Neuronal stem cell (in vitro differentiated cells): Measurements from ENCODE around the gene ACAP2.

ENCODE experiments used
- DNase-seq: peaks from one replicate; pipeline ENCODE4 v3.0.0-alpha.2; 2013; ENCODE audit warnings: low spot score
- H2AFZ ChIP-seq: one replicate; pipeline ENCODE4 v1.6.1; 2013; ENCODE audit warnings: mild to moderate bottlenecking, low read length, inconsistent platforms
- H2AK5ac ChIP-seq: 2 replicates; pipeline ENCODE4 v1.6.1; 2013; ENCODE audit warnings: low read depth, mild to moderate bottlenecking, inconsistent platforms, low read length, moderate library complexity, mixed read lengths
- H2BK120ac ChIP-seq: 2 replicates; pipeline ENCODE4 v1.6.1; 2013; ENCODE audit warnings: low read depth, mild to moderate bottlenecking, inconsistent platforms, low read length, moderate library complexity, mixed read lengths
- H2BK12ac ChIP-seq: one replicate; pipeline ENCODE4 v1.6.1; 2013; ENCODE audit warnings: low read length, inconsistent platforms
- H2BK15ac ChIP-seq: 2 replicates; pipeline ENCODE4 v1.6.1; 2013; ENCODE audit warnings: mild to moderate bottlenecking, low read length, inconsistent platforms, mixed read lengths
- H2BK5ac ChIP-seq: one replicate; pipeline ENCODE4 v1.6.1; 2013; ENCODE audit warnings: inconsistent platforms, mild to moderate bottlenecking, low read length, moderate library complexity
- H3K14ac ChIP-seq: one replicate; pipeline ENCODE4 v1.6.1; 2013; ENCODE audit warnings: low read length, inconsistent platforms
- H3K18ac ChIP-seq: 2 replicates; pipeline ENCODE4 v1.6.1; 2013; ENCODE audit warnings: low read length, inconsistent platforms
- H3K23ac ChIP-seq: 2 replicates; pipeline ENCODE4 v1.6.1; 2013; ENCODE audit warnings: low read depth, mild to moderate bottlenecking, mixed read lengths, low read length, inconsistent platforms; ENCODE audit not compliant: poor library complexity
- H3K27ac ChIP-seq: replicated peaks from 3 replicates; pipeline ENCODE4 v1.5.1; 2013; ENCODE audit warnings: low read length, inconsistent platforms
- H3K27me3 ChIP-seq, 3 experiments: 2 replicates each; pipeline ENCODE4 v1.6.1; 2013; ENCODE audit warnings: low read length in 3 of 3, mild to moderate bottlenecking in 2 of 3, inconsistent platforms in 1 of 3, low read depth in 1 of 3, mixed read lengths in 1 of 3, moderate library complexity in 1 of 3; ENCODE audit not compliant: control insufficient read depth in 3 of 3, insufficient read depth in 3 of 3
- H3K36me3 ChIP-seq, 2 donors: replicated peaks in 1 of 2; 2 replicates each; pipeline ENCODE4 v1.6.1; 2013; ENCODE audit warnings: low read length in 2 of 2; ENCODE audit not compliant: control insufficient read depth in 2 of 2, insufficient read depth in 2 of 2
- H3K4ac ChIP-seq: 2 replicates; pipeline ENCODE4 v1.6.1; 2013; ENCODE audit warnings: inconsistent platforms, mild to moderate bottlenecking, low read length, moderate library complexity
- H3K4me1 ChIP-seq, 2 donors: 1 replicate in 1 of 2; 2 replicates in 1 of 2; pipeline ENCODE4 v1.6.1; 2013; ENCODE audit warnings: low read length in 2 of 2, low read depth in 1 of 2; ENCODE audit not compliant: control insufficient read depth in 2 of 2, insufficient read depth in 1 of 2
- H3K4me2 ChIP-seq: one replicate; pipeline ENCODE4 v1.6.1; 2013; ENCODE audit warnings: mild to moderate bottlenecking, low read length, inconsistent platforms; ENCODE audit not compliant: insufficient read depth, poor library complexity, severe bottlenecking
- H3K4me3 ChIP-seq, 2 donors: 2 replicates each; pipeline ENCODE4 v1.5.1; 2013; ENCODE audit warnings: low read length in 2 of 2, mild to moderate bottlenecking in 2 of 2, inconsistent platforms in 1 of 2, moderate library complexity in 1 of 2
- H3K79me1 ChIP-seq: one replicate; pipeline ENCODE4 v1.6.1; 2013; ENCODE audit warnings: low read depth, mild to moderate bottlenecking, inconsistent platforms, low read length, moderate library complexity
- H3K9ac ChIP-seq: one replicate; pipeline ENCODE4 v1.6.1; 2013; ENCODE audit warnings: mild to moderate bottlenecking, low read depth, low read length, inconsistent platforms; ENCODE audit not compliant: poor library complexity
- H3K9me3 ChIP-seq, 2 donors: replicated peaks in 1 of 2; 2 replicates each; pipeline versions ENCODE3 to v1.6.1; 2013; ENCODE audit warnings: low read length in 2 of 2, mild to moderate bottlenecking in 2 of 2, inconsistent platforms in 1 of 2, low read depth in 1 of 2, mixed read lengths in 1 of 2, moderate library complexity in 1 of 2; ENCODE audit not compliant: control insufficient read depth in 2 of 2, insufficient read depth in 1 of 2
- H4K8ac ChIP-seq: one replicate; pipeline ENCODE4 v1.6.1; 2013; ENCODE audit warnings: low read depth, mild to moderate bottlenecking, inconsistent platforms, low read length, moderate library complexity
- H4K91ac ChIP-seq: one replicate; pipeline ENCODE4 v1.6.1; 2013; ENCODE audit warnings: low read length, low read depth, mild to moderate bottlenecking, inconsistent platforms; ENCODE audit not compliant: poor library complexity
- WGBS, 2 donors: extraction: QIAGEN DNeasy Blood & Tissue Kit; methylation state at CpG; one replicate each; pipeline ENCODE4 v1.1.7; 2013; ENCODE audit warnings: missing lambda C conversion rate in 2 of 2, mixed read lengths in 1 of 2; ENCODE audit not compliant: insufficient read length in 2 of 2, insufficient replicate concordance in 1 of 2; ENCODE audit errors: extremely low coverage in 2 of 2; 5-methylcytosine and 5-hydroxymethylcytosine counted together

The ACAP2 gene

GRCh38 chr3:195267096-195267495 lies 175.7 kb downstream of the ACAP2 start:
- Histone ChIP-seq H3K23ac (no peak overlapping the region), H4K91ac (no peak overlapping the region), H3K9me3 (no peaks in the 10 kb centered on the region), H3K14ac (no peak overlapping the region), H4K8ac (no peak overlapping the region), H2BK15ac (no peak overlapping the region), H3K4me1 (peaks cover 7% of the 10 kb centered on the region in 2 donors), H3K4me2 (no peak overlapping the region), H2AK5ac (no peak overlapping the region), H2BK120ac (no peak overlapping the region), H3K36me3 (peaks cover 0 to 30% of the 10 kb centered on the region in 2 donors), H3K18ac (no peak overlapping the region), H2BK5ac (no peak overlapping the region), H2AFZ (no peak overlapping the region), H3K4ac (no peak overlapping the region), H3K79me1 (peaks cover 12% of the 10 kb centered on the region), H3K27me3 (no peaks in the 10 kb centered on the region), H2BK12ac (no peak overlapping the region), H3K4me3 (no peak overlapping the region), H3K9ac (no peak overlapping the region), H3K27ac (no peak overlapping the region)
- DNase-seq, result no peak
- WGBS, 2 donors, result no CpG with 5 or more reads among the region's 3 CpGs

- Histone ChIP-seq H2BK5ac (no peak overlapping the region), H3K14ac (no peak overlapping the region), H2BK12ac (no peak overlapping the region), H3K18ac (no peak overlapping the region), H4K91ac (no peak overlapping the region), H2BK15ac (no peak overlapping the region), H3K9me3 (no peaks in the 10 kb centered on the region), H4K8ac (no peak overlapping the region), H2AK5ac (no peak overlapping the region), H3K4ac (no peak overlapping the region), H3K4me1 (peaks cover 4 to 7% of the 10 kb centered on the region in 2 donors), H2BK120ac (no peak overlapping the region), H3K27ac (no peak overlapping the region), H3K27me3 (no peaks in the 10 kb centered on the region), H3K23ac (no peak overlapping the region), H2AFZ (no peak overlapping the region), H3K79me1 (peaks cover 12% of the 10 kb centered on the region), H3K4me3 (no peak overlapping the region), H3K4me2 (no peak overlapping the region), H3K9ac (no peak overlapping the region), H3K36me3 (peaks cover 0 to 30% of the 10 kb centered on the region in 2 donors)
- WGBS, 2 donors, result no CpG with 5 or more reads among the region's 5 CpGs
- no peak for DNase-seq
Measured at GRCh38 chr3:195266428-195266827, 176.4 kb downstream of the ACAP2 start.

GRCh38 chr3:195265363-195265976 lies 177.3 kb downstream of the ACAP2 start:
- Histone ChIP-seq H3K4ac (no peak overlapping the region), H2BK120ac (no peak overlapping the region), H2AFZ (no peak overlapping the region), H2BK5ac (no peak overlapping the region), H3K79me1 (peaks cover 11% of the 10 kb centered on the region), H3K9ac (no peak overlapping the region), H3K4me3 (no peak overlapping the region), H2AK5ac (no peak overlapping the region), H3K36me3 (peaks cover 0 to 34% of the 10 kb centered on the region in 2 donors), H3K27ac (no peak overlapping the region), H4K8ac (no peak overlapping the region), H3K23ac (no peak overlapping the region), H3K27me3 (no peaks in the 10 kb centered on the region), H3K18ac (no peak overlapping the region), H3K9me3 (no peaks in the 10 kb centered on the region), H3K4me2 (no peak overlapping the region), H2BK15ac (no peak overlapping the region), H2BK12ac (no peak overlapping the region), H4K91ac (no peak overlapping the region), H3K4me1 (peaks cover 5 to 12% of the 10 kb centered on the region in 2 donors), H3K14ac (no peak overlapping the region)
- no peak for DNase-seq
- WGBS, 2 donors, result no CpG with 5 or more reads among the region's 13 CpGs

GRCh38 chr3:195263925-195264600 lies 178.8 kb downstream of the ACAP2 start:
- Histone ChIP-seq H3K18ac (no peak overlapping the region), H2AK5ac (no peak overlapping the region), H3K14ac (no peak overlapping the region), H3K4me1 (peaks cover 8 to 9% of the 10 kb centered on the region in 2 donors), H2BK120ac (no peak overlapping the region), H2AFZ (no peak overlapping the region), H3K9ac (no peak overlapping the region), H2BK15ac (no peak overlapping the region), H4K8ac (no peak overlapping the region), H3K23ac (no peak overlapping the region), H3K79me1 (peaks cover 8% of the 10 kb centered on the region), H3K4ac (no peak overlapping the region), H3K27ac (no peak overlapping the region), H2BK5ac (no peak overlapping the region), H3K9me3 (no peaks in the 10 kb centered on the region), H3K4me3 (no peak overlapping the region), H4K91ac (no peak overlapping the region), H2BK12ac (no peak overlapping the region), H3K27me3 (no peaks in the 10 kb centered on the region), H3K36me3 (peaks cover 0 to 34% of the 10 kb centered on the region in 2 donors), H3K4me2 (no peak overlapping the region)
- no CpG with 5 or more reads among the region's 10 CpGs for WGBS, 2 donors
- no peak for DNase-seq
